ENCODE results near the gene UBR1.

DNA sequence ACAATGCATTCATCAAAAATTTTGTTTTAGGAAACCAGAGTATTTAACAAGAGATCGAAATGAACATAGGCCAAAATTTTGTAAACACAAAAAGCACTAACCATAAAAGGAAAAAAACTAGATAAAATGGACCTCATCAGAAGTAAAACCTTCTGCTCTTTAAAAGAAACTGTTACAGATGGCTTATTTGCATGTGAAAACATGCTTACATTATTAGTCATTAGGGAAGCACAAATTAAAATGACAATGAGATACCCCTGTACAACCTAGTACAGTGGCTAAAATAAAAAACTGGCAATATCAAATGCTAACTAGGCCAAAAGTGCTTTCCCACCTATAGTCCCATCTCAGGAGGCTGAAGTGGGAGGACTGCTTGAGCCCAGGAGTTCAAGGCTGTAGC is 19.3 kb downstream of the UBR1 start:
- TF ChIP-seq, protein P1, sequence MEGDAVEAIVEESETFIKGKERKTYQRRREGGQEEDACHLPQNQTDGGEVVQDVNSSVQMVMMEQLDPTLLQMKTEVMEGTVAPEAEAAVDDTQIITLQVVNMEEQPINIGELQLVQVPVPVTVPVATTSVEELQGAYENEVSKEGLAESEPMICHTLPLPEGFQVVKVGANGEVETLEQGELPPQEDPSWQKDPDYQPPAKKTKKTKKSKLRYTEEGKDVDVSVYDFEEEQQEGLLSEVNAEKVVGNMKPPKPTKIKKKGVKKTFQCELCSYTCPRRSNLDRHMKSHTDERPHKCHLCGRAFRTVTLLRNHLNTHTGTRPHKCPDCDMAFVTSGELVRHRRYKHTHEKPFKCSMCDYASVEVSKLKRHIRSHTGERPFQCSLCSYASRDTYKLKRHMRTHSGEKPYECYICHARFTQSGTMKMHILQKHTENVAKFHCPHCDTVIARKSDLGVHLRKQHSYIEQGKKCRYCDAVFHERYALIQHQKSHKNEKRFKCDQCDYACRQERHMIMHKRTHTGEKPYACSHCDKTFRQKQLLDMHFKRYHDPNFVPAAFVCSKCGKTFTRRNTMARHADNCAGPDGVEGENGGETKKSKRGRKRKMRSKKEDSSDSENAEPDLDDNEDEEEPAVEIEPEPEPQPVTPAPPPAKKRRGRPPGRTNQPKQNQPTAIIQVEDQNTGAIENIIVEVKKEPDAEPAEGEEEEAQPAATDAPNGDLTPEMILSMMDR (IDR thresholded peaks at IDR 0.05; ENCODE audit: insufficient read depth, low read length, poor library complexity, severe bottlenecking): no peak
- TF ChIP-seq EZH2phosphoT487 (conservative IDR thresholded peaks at IDR 0.05; ENCODE audit: low read length): no peak

Data from SU-DHL-6 (cell line).